ENCODE measurements around the gene ABCC1.

DNA sequence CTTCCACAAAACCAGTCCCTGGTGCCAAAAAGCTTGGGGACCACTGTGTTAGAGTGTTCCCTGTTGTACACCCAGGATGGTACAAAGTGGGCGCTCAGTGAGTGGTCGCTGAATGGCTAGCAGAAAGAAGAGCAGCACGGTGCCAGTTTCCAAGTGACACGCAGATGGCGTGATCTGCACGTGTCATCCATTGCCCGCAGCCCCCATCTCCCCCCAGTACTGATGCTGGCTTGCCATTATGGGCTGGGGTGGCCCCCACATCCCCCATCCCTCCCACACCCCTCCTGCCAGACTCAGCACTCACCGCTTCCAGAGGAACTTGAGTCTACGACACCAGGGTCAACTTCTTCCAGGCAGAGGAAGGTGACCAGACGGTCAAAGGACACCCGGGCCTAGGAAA is 237.4 kb downstream of the ABCC1 start:
- TF ChIP-seq, protein P1, sequence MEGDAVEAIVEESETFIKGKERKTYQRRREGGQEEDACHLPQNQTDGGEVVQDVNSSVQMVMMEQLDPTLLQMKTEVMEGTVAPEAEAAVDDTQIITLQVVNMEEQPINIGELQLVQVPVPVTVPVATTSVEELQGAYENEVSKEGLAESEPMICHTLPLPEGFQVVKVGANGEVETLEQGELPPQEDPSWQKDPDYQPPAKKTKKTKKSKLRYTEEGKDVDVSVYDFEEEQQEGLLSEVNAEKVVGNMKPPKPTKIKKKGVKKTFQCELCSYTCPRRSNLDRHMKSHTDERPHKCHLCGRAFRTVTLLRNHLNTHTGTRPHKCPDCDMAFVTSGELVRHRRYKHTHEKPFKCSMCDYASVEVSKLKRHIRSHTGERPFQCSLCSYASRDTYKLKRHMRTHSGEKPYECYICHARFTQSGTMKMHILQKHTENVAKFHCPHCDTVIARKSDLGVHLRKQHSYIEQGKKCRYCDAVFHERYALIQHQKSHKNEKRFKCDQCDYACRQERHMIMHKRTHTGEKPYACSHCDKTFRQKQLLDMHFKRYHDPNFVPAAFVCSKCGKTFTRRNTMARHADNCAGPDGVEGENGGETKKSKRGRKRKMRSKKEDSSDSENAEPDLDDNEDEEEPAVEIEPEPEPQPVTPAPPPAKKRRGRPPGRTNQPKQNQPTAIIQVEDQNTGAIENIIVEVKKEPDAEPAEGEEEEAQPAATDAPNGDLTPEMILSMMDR (conservative IDR thresholded peaks at IDR 0.05; ENCODE audit: low read depth, low read length), result no peak
- TF ChIP-seq EZH2 (IDR thresholded peaks at IDR 0.05; ENCODE audit: borderline replicate concordance, low read depth, low read length, poor library complexity, severe bottlenecking), result no peak
